K562 (cell line): Measurements from ENCODE around the gene LENEP. TPM values are rescaled to one million over a fixed set of nuclear protein-coding genes. Genes with fewer than 3 reads are reported as not detected.
A peak's percentile ranks its signal among the peaks of the same experiment; 100 is the strongest.

Source experiments
- ATF3 ChIP-seq, 2 experiments: fragments of 450-650 bp in 1 of 2; sonication (generic) in 1 of 2; formaldehyde crosslinking in 1 of 2; IDR thresholded peaks in 1 of 2; conservative IDR thresholded peaks in 1 of 2; 2 replicates each; pipeline versions ENCODE4 v1.6.1 to v1.8.1; 2016 to 2023; ENCODE audit warnings: mild to moderate bottlenecking in 2 of 2, moderate library complexity in 2 of 2, inconsistent platforms in 1 of 2, missing genetic modification reagents in 1 of 2
- CBX8 ChIP-seq: fragments of 200-600 bp; sonication (generic); IDR thresholded peaks from 2 replicates; pipeline ENCODE4 v1.6.1; 2012; ENCODE audit warnings: borderline replicate concordance, mixed run types, low read depth, mild to moderate bottlenecking, moderate library complexity, mixed read lengths, low read length, control low read depth, inconsistent platforms; ENCODE audit not compliant: poor library complexity, severe bottlenecking; ENCODE audit errors: extremely low read depth
- CEBPB ChIP-seq: fragments of 450-650 bp; IDR thresholded peaks from 2 replicates; pipeline ENCODE4 v1.6.1; 2016; ENCODE audit warnings: missing genetic modification characterization, missing compliant biosample characterization
- CEBPG ChIP-seq, 3 experiments: fragments of 200-800 bp in 1 of 3; sonication (Bioruptor generic) in 1 of 3; sonication (generic) in 1 of 3; formaldehyde crosslinking in 1 of 3; IDR thresholded peaks in 2 of 3; conservative IDR thresholded peaks in 1 of 3; 2 replicates each; pipeline versions ENCODE4 v1.6.1 to v1.8.0; 2016 to 2022; ENCODE audit warnings: missing compliant biosample characterization in 2 of 3, missing genetic modification characterization in 2 of 3, mild to moderate bottlenecking in 1 of 3, missing genetic modification reagents in 1 of 3
- ERF ChIP-seq: fragments of 450-650 bp; formaldehyde crosslinking; IDR thresholded peaks from 2 replicates; pipeline ENCODE4 v1.4.0; 2020; ENCODE audit warnings: mild to moderate bottlenecking, mixed read lengths
- ESRRA ChIP-seq: fragments of 450-650 bp; IDR thresholded peaks from 2 replicates; pipeline ENCODE4 v1.6.1; 2014; ENCODE audit warnings: low read depth, mild to moderate bottlenecking, moderate library complexity, borderline replicate concordance
- HMG20A ChIP-seq: fragments of 450-650 bp; formaldehyde crosslinking; conservative IDR thresholded peaks from 2 replicates; pipeline ENCODE4 v1.4.0; 2020; ENCODE audit warnings: mild to moderate bottlenecking, mixed read lengths
- RB1 ChIP-seq: fragments of 450-650 bp; IDR thresholded peaks from 2 replicates; pipeline ENCODE4 v1.6.1; 2017; ENCODE audit warnings: low read depth, mild to moderate bottlenecking
- RBM17 ChIP-seq: fragments of 200-400 bp; formaldehyde crosslinking; IDR thresholded peaks from 2 replicates; pipeline ENCODE4 v1.6.1; 2017; ENCODE audit warnings: low read depth, mild to moderate bottlenecking, low read length, borderline replicate concordance
- RBM34 ChIP-seq: fragments of 200-400 bp; formaldehyde crosslinking; IDR thresholded peaks from 2 replicates; pipeline ENCODE4 v1.6.1; 2018; ENCODE audit warnings: low read length, borderline replicate concordance; ENCODE audit not compliant: insufficient read depth
- SMAD1 ChIP-seq: fragments of 150-350 bp; IDR thresholded peaks from 2 replicates; pipeline ENCODE4 v1.6.1; 2014; ENCODE audit warnings: low read length, low read depth; ENCODE audit not compliant: partially characterized antibody
- TBL1XR1 ChIP-seq, 2 experiments: IDR thresholded peaks; 2 replicates each; pipeline ENCODE4 v1.6.1; 2012; ENCODE audit warnings: improper control_type of control experiment in 2 of 2, low read length in 2 of 2, mild to moderate bottlenecking in 1 of 2
- XRCC3 ChIP-seq: fragments of 450-650 bp; IDR thresholded peaks from 2 replicates; pipeline ENCODE4 v1.6.1; 2017; ENCODE audit warnings: mild to moderate bottlenecking, moderate library complexity
- ZNF311 ChIP-seq: fragments of 250-450 bp; sonication (Bioruptor Pico); IDR thresholded peaks from 2 replicates; pipeline ENCODE4 v1.4.0; 2020; ENCODE audit warnings: mild to moderate bottlenecking, moderate library complexity
- ZNF699 ChIP-seq: fragments of 250-450 bp; sonication (Bioruptor Pico); IDR thresholded peaks from 2 replicates; pipeline ENCODE4 v1.8.0; 2021; ENCODE audit warnings: mild to moderate bottlenecking, moderate library complexity; ENCODE audit not compliant: insufficient replicate concordance
- ZNF740 ChIP-seq, 3 experiments: fragments of 200-800 bp in 1 of 3; sonication (Bioruptor generic) in 1 of 3; sonication (generic) in 1 of 3; formaldehyde crosslinking in 1 of 3; IDR thresholded peaks; 2 replicates each; pipeline versions ENCODE4 v1.6.1 to v1.8.0; 2016 to 2022; ENCODE audit warnings: mild to moderate bottlenecking in 2 of 3, missing compliant biosample characterization in 2 of 3, missing genetic modification characterization in 2 of 3, missing genetic modification reagents in 1 of 3
- polyA plus RNA-seq, 8 experiments: library from polyadenylated mRNA; depleted of rRNA in 4 of 8; stranded (reverse) in 5 of 8; unstranded in 3 of 8; fragments of >200 nt; fragmentation: Nextera tagmentation in 2 of 8; fragmentation: Illumina TruSeq in 1 of 8; extraction: Ambion mirVana in 2 of 8; extraction: Trizol in 1 of 8; gene quantifications; 2 replicates each; pipeline versions ENCODE4 v1.2.1 to v1.2.3, GENCODE V29; 2011 to 2014; ENCODE audit warnings: inconsistent platforms in 1 of 8, missing spikeins in 1 of 8
- total RNA-seq, 7 experiments: library from RNA; depleted of rRNA in 6 of 7; stranded (reverse); fragments of >200 nt in 6 of 7; fragmentation: Illumina TruSeq in 2 of 7; extraction: Trizol in 2 of 7; gene quantifications; 2 replicates each; pipeline versions ENCODE4 v1.2.1 to v1.2.3, GENCODE V29; 2011 to 2021; ENCODE audit warnings: low replicate concordance in 1 of 7
- TF ChIP-seq, protein P1 (sequence below): sonication (generic); formaldehyde crosslinking; IDR thresholded peaks from 2 replicates; pipeline ENCODE4 v1.8.1; 2023; ENCODE audit warnings: mild to moderate bottlenecking, missing genetic modification reagents, moderate library complexity
- TF ChIP-seq, protein P2 (sequence below): fragments of 450-650 bp; formaldehyde crosslinking; IDR thresholded peaks from 2 replicates; pipeline ENCODE4 v1.4.0; 2020; ENCODE audit warnings: mild to moderate bottlenecking, moderate library complexity

LENEP gene
- total and polyA plus RNA-seq, 9 of the 15 experiments (the other 6 are each of a cell fraction or from before 2014, with no cell fraction given) = 0.23 to 0.87 (median 0.67) TPM; not detected in 5

DNA sequence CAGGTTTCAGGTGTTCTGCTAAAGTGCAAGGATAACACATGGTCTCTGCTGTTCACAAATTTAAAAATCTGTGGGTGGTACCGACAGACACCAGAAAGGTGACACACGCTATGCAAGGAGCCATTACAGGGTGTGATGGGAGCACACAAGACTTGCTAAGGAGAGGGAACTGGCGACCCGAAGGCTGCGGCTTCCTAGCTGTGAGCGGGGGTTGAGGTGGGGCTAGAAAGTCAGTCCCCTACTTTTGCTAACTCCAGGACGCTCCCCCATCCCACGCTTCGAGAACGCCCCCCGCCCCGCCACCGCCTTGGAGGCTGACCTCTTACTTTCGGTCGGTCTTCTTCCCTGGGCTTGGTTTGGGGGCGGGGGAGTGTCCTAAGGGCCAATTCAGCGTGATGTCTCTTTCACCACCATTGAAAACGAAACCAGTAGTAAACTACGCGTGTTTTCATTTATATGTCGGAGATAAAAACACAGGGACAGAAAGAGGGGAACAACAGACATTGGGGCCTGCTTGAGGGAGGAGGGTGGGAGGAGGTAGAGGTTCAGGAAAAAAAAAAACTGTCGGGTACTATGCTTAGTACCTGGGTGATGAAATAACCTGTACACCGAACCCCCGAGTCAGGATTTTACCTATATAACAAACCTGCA, 17.9 kb upstream of the LENEP start (continued):
- TF ChIP-seq, protein P1, sequence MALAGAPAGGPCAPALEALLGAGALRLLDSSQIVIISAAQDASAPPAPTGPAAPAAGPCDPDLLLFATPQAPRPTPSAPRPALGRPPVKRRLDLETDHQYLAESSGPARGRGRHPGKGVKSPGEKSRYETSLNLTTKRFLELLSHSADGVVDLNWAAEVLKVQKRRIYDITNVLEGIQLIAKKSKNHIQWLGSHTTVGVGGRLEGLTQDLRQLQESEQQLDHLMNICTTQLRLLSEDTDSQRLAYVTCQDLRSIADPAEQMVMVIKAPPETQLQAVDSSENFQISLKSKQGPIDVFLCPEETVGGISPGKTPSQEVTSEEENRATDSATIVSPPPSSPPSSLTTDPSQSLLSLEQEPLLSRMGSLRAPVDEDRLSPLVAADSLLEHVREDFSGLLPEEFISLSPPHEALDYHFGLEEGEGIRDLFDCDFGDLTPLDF = 0 out of 2 replicates have a peak, but pooled peaks have one; percentile 23
- TF ChIP-seq ERF (0 out of 2 replicates have a peak, but pooled peaks have one; percentile 17), ZNF740 (CRISPR knock-in tag; IDR thresholded peaks at IDR 0.05) (0 out of 2 replicates have a peak, but pooled peaks have one; percentile 31), ZNF740 (tag; IDR thresholded peaks at IDR 0.05) (no peak), XRCC3 (no peak), CBX8 (no peak), RB1 (no peak), TBL1XR1 (IDR thresholded peaks at IDR 0.05; ENCODE audit: low read length in 2 of 2) (0 out of 4 replicates have a peak, but pooled peaks of 1 of the 2 experiments have one; percentile 14), HMG20A (CRISPR knock-in tag) (no peak), ZNF699 (no peak), CEBPG (CRISPR knock-in tag; IDR thresholded peaks at IDR 0.05) (no peak; the same call in 1 of the 2 replicates), CEBPG (tag; conservative IDR thresholded peaks at IDR 0.05 in 1 of 2, IDR thresholded peaks at IDR 0.05 in 1 of 2) (peak in 1 of 2 experiments; percentile 82; a peak in 2 of 4 replicates), RBM34 (no peak), CEBPB (peak; percentile 36; the same call in 1 of the 2 replicates), ATF3 (IDR thresholded peaks at IDR 0.05) (peak; percentile 64; the same call in 1 of the 2 replicates), ATF3 (CRISPR knock-in tag; conservative IDR thresholded peaks at IDR 0.05) (no peak), ZNF311 (no peak), RBM17 (no peak), ESRRA (no peak), SMAD1 (no peak)
- TF ChIP-seq, protein P2, sequence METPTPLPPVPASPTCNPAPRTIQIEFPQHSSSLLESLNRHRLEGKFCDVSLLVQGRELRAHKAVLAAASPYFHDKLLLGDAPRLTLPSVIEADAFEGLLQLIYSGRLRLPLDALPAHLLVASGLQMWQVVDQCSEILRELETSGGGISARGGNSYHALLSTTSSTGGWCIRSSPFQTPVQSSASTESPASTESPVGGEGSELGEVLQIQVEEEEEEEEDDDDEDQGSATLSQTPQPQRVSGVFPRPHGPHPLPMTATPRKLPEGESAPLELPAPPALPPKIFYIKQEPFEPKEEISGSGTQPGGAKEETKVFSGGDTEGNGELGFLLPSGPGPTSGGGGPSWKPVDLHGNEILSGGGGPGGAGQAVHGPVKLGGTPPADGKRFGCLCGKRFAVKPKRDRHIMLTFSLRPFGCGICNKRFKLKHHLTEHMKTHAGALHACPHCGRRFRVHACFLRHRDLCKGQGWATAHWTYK (CRISPR knock-in tag) = peak; percentile 62
